ENCODE data around the gene PDE1A. TPM values are rescaled to one million over a fixed set of nuclear protein-coding genes. Genes with fewer than 3 reads are reported as not detected.

Gene PDE1A
- total RNA-seq, 1 donor from 2014 or later: 4.8 TPM

DNA sequence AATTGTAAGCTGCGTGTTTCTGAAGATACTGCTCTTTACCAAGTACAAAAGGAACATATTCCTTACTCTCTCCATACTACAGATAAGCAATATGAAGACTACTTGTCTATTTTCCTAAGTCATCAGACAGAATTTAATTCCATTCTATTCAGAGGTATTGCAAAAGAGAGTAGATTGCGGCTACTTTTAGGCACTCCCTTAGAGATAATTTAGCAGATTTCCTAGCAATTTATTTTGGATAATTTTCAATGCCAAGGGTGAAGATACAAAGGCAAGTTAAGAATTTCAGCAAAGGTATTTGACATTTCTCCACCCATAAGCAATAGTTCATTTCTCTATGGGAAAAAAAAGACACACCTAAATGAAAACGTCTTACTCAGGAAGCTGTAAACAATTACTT lies 161.1 kb downstream of the PDE1A start:
- Histone ChIP-seq H3K27ac (no peak overlapping the region), H3K4me3 (no peak overlapping the region), H3K9me3 (no peaks in the 10 kb centered on the region), H3K36me3 (no peaks in the 10 kb centered on the region), H3K4me1 (no peaks in the 10 kb centered on the region), H3K27me3 (no peaks in the 10 kb centered on the region)
- intact Hi-C loops (cut with DNase I): no loop called here
- TF ChIP-seq, protein P1, sequence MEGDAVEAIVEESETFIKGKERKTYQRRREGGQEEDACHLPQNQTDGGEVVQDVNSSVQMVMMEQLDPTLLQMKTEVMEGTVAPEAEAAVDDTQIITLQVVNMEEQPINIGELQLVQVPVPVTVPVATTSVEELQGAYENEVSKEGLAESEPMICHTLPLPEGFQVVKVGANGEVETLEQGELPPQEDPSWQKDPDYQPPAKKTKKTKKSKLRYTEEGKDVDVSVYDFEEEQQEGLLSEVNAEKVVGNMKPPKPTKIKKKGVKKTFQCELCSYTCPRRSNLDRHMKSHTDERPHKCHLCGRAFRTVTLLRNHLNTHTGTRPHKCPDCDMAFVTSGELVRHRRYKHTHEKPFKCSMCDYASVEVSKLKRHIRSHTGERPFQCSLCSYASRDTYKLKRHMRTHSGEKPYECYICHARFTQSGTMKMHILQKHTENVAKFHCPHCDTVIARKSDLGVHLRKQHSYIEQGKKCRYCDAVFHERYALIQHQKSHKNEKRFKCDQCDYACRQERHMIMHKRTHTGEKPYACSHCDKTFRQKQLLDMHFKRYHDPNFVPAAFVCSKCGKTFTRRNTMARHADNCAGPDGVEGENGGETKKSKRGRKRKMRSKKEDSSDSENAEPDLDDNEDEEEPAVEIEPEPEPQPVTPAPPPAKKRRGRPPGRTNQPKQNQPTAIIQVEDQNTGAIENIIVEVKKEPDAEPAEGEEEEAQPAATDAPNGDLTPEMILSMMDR (IDR thresholded peaks at IDR 0.05): no peak
- DNase-seq (ENCODE audit: low spot score in 2 of 2): no peak

DNA sequence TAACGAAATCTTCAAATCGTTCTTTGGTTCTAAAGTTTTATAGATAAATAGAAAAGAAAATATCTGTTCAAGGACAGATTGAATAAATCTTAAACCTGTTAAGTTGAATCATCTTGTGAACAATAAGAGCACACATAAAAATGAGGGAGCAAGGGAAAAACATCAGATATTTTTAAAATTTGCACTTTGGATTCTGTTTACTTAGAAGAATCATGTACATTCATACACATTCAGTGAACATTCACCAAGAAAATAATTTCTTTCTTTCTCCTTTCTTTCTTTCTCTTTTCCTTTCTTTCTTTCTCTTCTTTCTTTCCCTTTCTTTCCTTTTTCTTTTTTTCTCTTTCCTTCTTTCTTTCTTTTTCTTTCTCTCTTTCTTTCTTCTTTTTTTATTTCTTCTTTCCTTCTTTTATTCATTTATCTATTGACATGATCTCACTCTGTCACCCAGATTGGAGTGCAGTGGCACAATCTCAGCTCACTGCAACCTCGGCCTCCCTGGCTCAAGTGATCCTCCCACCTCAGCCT lies 164.9 kb downstream of the PDE1A start:
- no peak for DNase-seq (ENCODE audit: low spot score in 2 of 2)
- Histone ChIP-seq H3K36me3 (no peaks in the 10 kb centered on the region), H3K27me3 (no peaks in the 10 kb centered on the region), H3K4me3 (no peak overlapping the region), H3K4me1 (peaks cover 0 to 7% of the 10 kb centered on the region in 2 donors), H3K9me3 (no peaks in the 10 kb centered on the region), H3K27ac (no peak overlapping the region)
- intact Hi-C loops (cut with DNase I): no loop called here
- TF ChIP-seq, protein P1 (IDR thresholded peaks at IDR 0.05): no peak

DNA sequence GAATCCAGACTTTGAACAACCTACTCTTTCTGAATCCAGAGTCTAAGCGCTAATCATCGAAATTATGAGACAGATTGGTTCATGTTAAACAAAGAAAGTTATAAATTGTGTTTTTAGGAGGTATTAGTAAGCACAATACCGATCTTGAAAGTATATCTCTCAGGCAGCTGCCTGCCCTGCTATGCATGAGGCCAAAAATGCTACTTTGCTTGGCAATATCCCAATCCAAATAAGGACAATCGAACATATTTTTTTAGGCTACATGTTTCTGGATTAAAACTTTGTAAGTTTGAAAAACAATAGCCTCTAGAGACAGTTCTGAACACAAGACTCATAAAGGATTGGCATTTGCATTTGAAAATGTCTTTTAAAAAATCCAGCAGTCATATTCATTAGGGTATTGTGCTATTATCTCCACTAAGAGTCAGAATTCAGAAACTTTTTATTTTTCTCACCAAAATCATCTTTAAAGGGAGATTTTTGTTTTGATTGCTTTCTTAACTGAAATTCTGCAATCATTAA lies 167.1 kb downstream of the PDE1A start:
- Histone ChIP-seq H3K4me1 (peaks cover 0 to 7% of the 10 kb centered on the region in 2 donors), H3K36me3 (no peaks in the 10 kb centered on the region), H3K9me3 (no peaks in the 10 kb centered on the region), H3K27me3 (no peaks in the 10 kb centered on the region), H3K4me3 (peak overlapping the region in 1 of 2 donors; percentile 13), H3K27ac (peak overlapping the region in 1 of 2 donors; percentile 51)
- intact Hi-C loops (cut with DNase I): no loop called here
- DNase-seq (ENCODE audit: low spot score in 2 of 2): no peak
- TF ChIP-seq, protein P1 (IDR thresholded peaks at IDR 0.05): no peak

DNA sequence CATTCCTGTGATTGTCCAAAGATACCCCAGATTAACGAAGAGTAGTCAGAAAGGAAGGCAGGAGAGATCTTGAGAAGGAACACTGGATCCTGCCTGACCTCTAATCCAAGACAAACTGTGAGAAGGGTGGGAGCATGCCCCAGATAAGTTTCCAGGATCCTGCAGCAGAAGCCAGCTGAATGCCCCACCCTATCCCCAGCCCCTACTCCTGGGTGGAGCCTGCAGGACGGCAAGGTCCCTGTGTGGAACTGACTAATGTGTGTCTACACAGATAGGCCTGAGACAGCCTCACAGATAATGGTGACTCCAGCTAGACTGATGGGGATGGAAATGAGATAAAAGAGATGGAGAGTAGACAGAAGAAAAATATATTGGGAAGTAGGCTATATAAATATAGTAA lies 174.3 kb downstream of the PDE1A start:
- Histone ChIP-seq H3K4me1 (no peaks in the 10 kb centered on the region), H3K4me3 (no peak overlapping the region), H3K9me3 (no peaks in the 10 kb centered on the region), H3K27ac (no peak overlapping the region), H3K27me3 (no peaks in the 10 kb centered on the region), H3K36me3 (no peaks in the 10 kb centered on the region)
- intact Hi-C loops (cut with DNase I): no loop called here
- no peak for DNase-seq (ENCODE audit: low spot score in 2 of 2)
- TF ChIP-seq, protein P1 (IDR thresholded peaks at IDR 0.05): no peak

DNA sequence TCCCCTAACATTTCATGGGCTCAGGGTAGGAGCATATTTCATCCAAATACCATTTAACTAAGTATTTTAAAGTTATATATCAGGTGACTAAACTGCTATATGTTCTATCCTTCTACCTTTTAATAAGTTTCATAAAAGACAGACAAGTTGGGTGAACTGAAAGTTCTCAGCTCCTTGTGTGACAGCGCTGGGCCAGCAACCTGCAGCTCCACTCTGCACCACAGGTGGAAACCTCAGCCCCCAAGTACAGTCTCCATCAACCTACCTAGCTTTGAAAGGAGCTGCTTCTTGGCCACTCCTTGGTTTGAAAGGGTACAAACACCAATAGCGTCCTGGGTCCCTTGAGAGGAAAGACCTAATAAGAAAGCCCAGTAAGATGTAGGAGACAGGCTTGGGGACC lies 177.9 kb downstream of the PDE1A start:
- TF ChIP-seq, protein P1 (IDR thresholded peaks at IDR 0.05): no peak
- DNase-seq (ENCODE audit: low spot score in 2 of 2): no peak
- Histone ChIP-seq H3K36me3 (no peaks in the 10 kb centered on the region), H3K4me3 (no peak overlapping the region), H3K27me3 (no peaks in the 10 kb centered on the region), H3K9me3 (no peaks in the 10 kb centered on the region), H3K27ac (peak overlapping the region in 1 of 2 donors; percentile 29), H3K4me1 (no peaks in the 10 kb centered on the region)
- intact Hi-C loops (cut with DNase I): loop anchor here (5.0 to 10.0 kb wide), 2 partner anchors 43 to 176 kb away; partner anchors contain the start of gene PDE1A
